HCT116 (cell line): Measurements from ENCODE around the gene ACTN1. TPM values are rescaled to one million over a fixed set of nuclear protein-coding genes. Genes with fewer than 3 reads are reported as not detected.

Source experiments
- ATAC-seq: fragments of 200-7000 bp; cut with Tn5 transposase; 2 replicates; pipeline ENCODE4 v1.9.1; 2020; ENCODE audit warnings: mild to moderate bottlenecking, moderate library complexity
- BruUV-seq: library from RNA; stranded (reverse); fragments of 400-500 nt; replicated peaks from 2 replicates; lab custom pipeline; 2021; lab: Mats Ljungman, UMichigan
- CTCF ChIA-PET: fragments of 300-600 bp; sonication (Branson Sonifier 250); formaldehyde crosslinking; loops from one replicate; lab custom pipeline; 2021; ENCODE audit warnings: antibody characterized with exemption; lab: Charles Lee
- POLR2A ChIA-PET: fragments of 300-600, 350-600 bp; sonication (Branson Sonifier 250); formaldehyde crosslinking; loops from one replicate; lab custom pipeline; 2021; ENCODE audit warnings: antibody characterized with exemption; lab: Charles Lee
- RAD21 ChIA-PET, 2 experiments: fragments of 300-600 bp; sonication (Branson Sonifier 250); formaldehyde crosslinking; loops; one replicate each; lab custom pipeline; 2023; ENCODE audit warnings: low total read pairs in 2 of 2; ENCODE audit not compliant: uncharacterized antibody in 2 of 2, unreplicated experiment in 2 of 2, low non-redundant PET in 1 of 2; lab: Charles Lee
- DNase-seq: peaks from one replicate; pipeline ENCODE4 v3.0.0-alpha.2; 2010; ENCODE audit warnings: low read depth, low spot score
- H2AFZ ChIP-seq: fragments of 200-600 bp; shearing (Covaris generic), sonication (generic); 2 replicates; pipeline ENCODE4 v1.6.1; 2017; ENCODE audit warnings: low read depth, mixed run types, mixed read lengths, antibody characterized with exemption, low read length; ENCODE audit not compliant: poor library complexity, severe bottlenecking
- H3K27ac ChIP-seq: 2 replicates; pipeline ENCODE4 v1.5.1; 2012; ENCODE audit warnings: low read depth, low read length
- H3K27me3 ChIP-seq: fragments of 200-600 bp; sonication (generic); 2 replicates; pipeline ENCODE4 v1.6.1; 2016; ENCODE audit warnings: mixed run types, low read length, mixed read lengths; ENCODE audit not compliant: insufficient read depth
- H3K36me3 ChIP-seq, 2 experiments: fragments of 200-500 bp in 1 of 2; fragments of 200-600 bp in 1 of 2; sonication (Bioruptor generic) in 1 of 2; sonication (generic) in 1 of 2; 2 replicates each; pipeline versions ENCODE4 v1.5.1 to v1.6.1; 2014 to 2016; ENCODE audit warnings: low read length in 2 of 2, inconsistent platforms in 1 of 2, mixed read lengths in 1 of 2, mixed run types in 1 of 2; ENCODE audit not compliant: insufficient read depth in 2 of 2, control insufficient read depth in 1 of 2
- H3K4me1 ChIP-seq, 2 experiments: fragments of 200-600 bp in 1 of 2; sonication (generic) in 1 of 2; 2 replicates each; pipeline versions ENCODE4 v1.5.1 to v1.6.1; 2012 to 2017; ENCODE audit warnings: low read length in 2 of 2, inconsistent platforms in 1 of 2, mild to moderate bottlenecking in 1 of 2, mixed read lengths in 1 of 2, mixed run types in 1 of 2, moderate library complexity in 1 of 2; ENCODE audit not compliant: insufficient read depth in 2 of 2, control insufficient read depth in 1 of 2
- H3K4me2 ChIP-seq: fragments of 200-600 bp; sonication (generic); 2 replicates; pipeline ENCODE4 v1.6.1; 2017; ENCODE audit warnings: mixed run types, low read length, mixed read lengths
- H3K4me3 ChIP-seq, 2 experiments: fragments of 200-600 bp in 1 of 2; sonication (generic) in 1 of 2; replicated peaks in 1 of 2; 2 replicates each; pipeline ENCODE4 v1.5.1; 2011 to 2016; ENCODE audit warnings: low read length in 2 of 2, control low read depth in 1 of 2, low read depth in 1 of 2, mild to moderate bottlenecking in 1 of 2, mixed read lengths in 1 of 2, mixed run types in 1 of 2
- H3K79me2 ChIP-seq: fragments of 200-600 bp; sonication (generic); 2 replicates; pipeline ENCODE4 v1.6.1; 2017; ENCODE audit warnings: mild to moderate bottlenecking, mixed run types, low read length, moderate library complexity, mixed read lengths; ENCODE audit not compliant: insufficient read depth
- H3K9ac ChIP-seq: fragments of 200-600 bp; sonication (generic); 2 replicates; pipeline ENCODE4 v1.6.1; 2016; ENCODE audit warnings: low read length, mixed read lengths
- H3K9me2 ChIP-seq: fragments of 200-600 bp; sonication (generic), shearing (Covaris generic); 2 replicates; pipeline ENCODE4 v1.6.1; 2017; ENCODE audit warnings: mixed run types, mild to moderate bottlenecking, moderate library complexity; ENCODE audit not compliant: insufficient read depth
- H3K9me3 ChIP-seq, 2 experiments: fragments of 200-500 bp in 1 of 2; fragments of 200-600 bp in 1 of 2; sonication (Bioruptor generic) in 1 of 2; sonication (generic) in 1 of 2; 2 replicates each; pipeline ENCODE4 v1.6.1; 2014 to 2017; ENCODE audit warnings: low read length in 2 of 2, mixed read lengths in 2 of 2, inconsistent platforms in 1 of 2, low read depth in 1 of 2, mild to moderate bottlenecking in 1 of 2, mixed run types in 1 of 2, moderate library complexity in 1 of 2; ENCODE audit not compliant: control insufficient read depth in 1 of 2, insufficient read depth in 1 of 2
- H4K20me1 ChIP-seq: fragments of 200-600 bp; sonication (generic), shearing (Covaris generic); 2 replicates; pipeline ENCODE4 v1.6.1; 2017; ENCODE audit warnings: mixed run types, mild to moderate bottlenecking, moderate library complexity; ENCODE audit not compliant: insufficient read depth
- CBX3 ChIP-seq: IDR thresholded peaks from 2 replicates; pipeline ENCODE4 v1.6.1; 2012; ENCODE audit warnings: low read depth
- CTCF ChIP-seq, 3 experiments: fragments of 200-600 bp in 1 of 3; sonication (generic) in 1 of 3; IDR thresholded peaks in 2 of 3; conservative IDR thresholded peaks in 1 of 3; 2 replicates each; pipeline ENCODE4 v1.5.1; 2012 to 2017; ENCODE audit warnings: low read depth in 2 of 3, low read length in 2 of 3, antibody characterized with exemption in 1 of 3, borderline replicate concordance in 1 of 3, control low read depth in 1 of 3, mild to moderate bottlenecking in 1 of 3, mixed read lengths in 1 of 3, mixed run types in 1 of 3, moderate library complexity in 1 of 3; ENCODE audit not compliant: insufficient read depth in 1 of 3
- ELF1 ChIP-seq: IDR thresholded peaks from 2 replicates; pipeline ENCODE4 v1.6.1; 2012; ENCODE audit warnings: low read depth, borderline replicate concordance
- EZH2 ChIP-seq: fragments of 200-600 bp; sonication (generic); IDR thresholded peaks from 2 replicates; pipeline ENCODE4 v1.6.1; 2017; ENCODE audit warnings: antibody characterized with exemption, mixed run types
- POLR2AphosphoS5 ChIP-seq: IDR thresholded peaks from 2 replicates; pipeline ENCODE4 v1.6.1; 2011; ENCODE audit warnings: mild to moderate bottlenecking, low read depth, low read length, moderate library complexity
- RAD21 ChIP-seq: IDR thresholded peaks from 2 replicates; pipeline ENCODE4 v1.6.1; 2012; ENCODE audit warnings: low read depth, mild to moderate bottlenecking
- REST ChIP-seq: IDR thresholded peaks from 2 replicates; pipeline ENCODE4 v1.6.1; 2012; ENCODE audit warnings: low read depth
- SRF ChIP-seq: IDR thresholded peaks from 2 replicates; pipeline ENCODE4 v1.6.1; 2012; ENCODE audit warnings: low read depth
- TCF7L2 ChIP-seq: IDR thresholded peaks from 2 replicates; pipeline ENCODE4 v1.7.0; 2011; ENCODE audit warnings: borderline replicate concordance, inconsistent platforms; ENCODE audit not compliant: insufficient read depth, insufficient read length; ENCODE audit errors: extremely low read depth
- YY1 ChIP-seq: IDR thresholded peaks from 2 replicates; pipeline ENCODE4 v1.6.1; 2011; ENCODE audit warnings: low read length, low read depth, moderate library complexity, mild to moderate bottlenecking; ENCODE audit not compliant: insufficient replicate concordance; ENCODE audit errors: extremely low read depth
- ZFX ChIP-seq: fragments of 450-650 bp; IDR thresholded peaks from 2 replicates; pipeline ENCODE4 v1.6.1; 2017
- intact Hi-C: fragments of 100-400 bp; cut with micrococcal nuclease; formaldehyde crosslinking; loops from 2 replicates; pipeline ENCODE4 v1.10.0; 2022
- total RNA-seq: library from RNA; stranded (reverse); gene quantifications from one replicate; pipeline ENCODE4 v1.2.1, GENCODE V29; 2021; ENCODE audit not compliant: unreplicated experiment

The ACTN1 gene
- total RNA-seq, 1 experiment from 2014 or later, result 123 TPM

- BruUV-seq, result no TSS peak
- RAD21 ChIA-PET, result no interaction called here
- POLR2A ChIA-PET, result interaction anchor here (0.7 kb wide), 1 partner anchor 9 kb away, joined by 4 read pairs; no protein-coding TSS in a partner anchor
These were observed 144.3 kb downstream of the ACTN1 start for GRCh38 chr14:68834816-68835215.

GRCh38 chr14:68828698-68829097 is 150.4 kb downstream of the ACTN1 start:
- Histone ChIP-seq H3K4me1 (peaks cover 5 to 12% of the 10 kb centered on the region in 2 experiments), H3K4me3 (no peak overlapping the region), H3K79me2 (no peaks in the 10 kb centered on the region), H3K9me3 (no peaks in the 10 kb centered on the region), H2AFZ (no peak overlapping the region), H4K20me1 (no peaks in the 10 kb centered on the region), H3K27ac (no peak overlapping the region), H3K9ac (no peak overlapping the region), H3K36me3 (no peaks in the 10 kb centered on the region), H3K9me2 (no peaks in the 10 kb centered on the region), H3K4me2 (no peak overlapping the region), H3K27me3 (no peaks in the 10 kb centered on the region)
- ChIA-PET RAD21 (no interaction called here), CTCF (interaction anchor here (1.5 kb wide), 1 partner anchor 15 kb away, joined by 5 read pairs; no protein-coding TSS in a partner anchor), POLR2A (no interaction called here)
- ATAC-seq (no peak), DNase-seq (no peak)
- intact Hi-C loops, result no loop called here
- no TSS peak for BruUV-seq
- TF ChIP-seq ELF1, result no peak
- no peak for TF ChIP-seq CBX3
- no peak for TF ChIP-seq EZH2
- no peak for TF ChIP-seq TCF7L2
- TF ChIP-seq SRF, result no peak
- no peak for TF ChIP-seq POLR2AphosphoS5
- TF ChIP-seq REST, result no peak
- no peak for TF ChIP-seq YY1

More at GRCh38 chr14:68834816-68835215, 144.3 kb downstream of the ACTN1 start:
- intact Hi-C loops, result no loop called here
- Histone ChIP-seq H3K4me1 (no peaks in the 10 kb centered on the region), H3K9me3 (no peaks in the 10 kb centered on the region), H3K27me3 (no peaks in the 10 kb centered on the region), H3K79me2 (no peaks in the 10 kb centered on the region), H3K4me2 (no peak overlapping the region), H3K36me3 (no peaks in the 10 kb centered on the region), H3K4me3 (no peak overlapping the region), H2AFZ (no peak overlapping the region), H3K27ac (no peak overlapping the region), H3K9me2 (no peaks in the 10 kb centered on the region), H3K9ac (no peak overlapping the region), H4K20me1 (no peaks in the 10 kb centered on the region)
- ATAC-seq, result no peak
- DNase-seq, result no peak
- CTCF ChIA-PET, result interaction anchor here (1.0 kb wide), 1 partner anchor 10 kb away, joined by 5 read pairs; no protein-coding TSS in a partner anchor
- TF ChIP-seq CTCF (IDR thresholded peaks at IDR 0.05 in 2 of 3, conservative IDR thresholded peaks at IDR 0.05 in 1 of 3; ENCODE audit: borderline replicate concordance in 1 of 3, insufficient read depth in 1 of 3, low read depth in 2 of 3, low read length in 2 of 3) (no peak), RAD21 (no peak), ZFX (no peak)
